Measurements from ENCODE around the gene WSB1. TPM values are rescaled to one million over a fixed set of nuclear protein-coding genes. Genes with fewer than 3 reads are reported as not detected.
"Not testable (repeated sequence)": the region's sequence is repeated elsewhere in the genome, so short reads cannot be mapped to it uniquely, and the experiment has no call there.

WSB1 gene
- total RNA-seq, 1 donor from 2014 or later: 160 TPM

- DNase-seq (ENCODE audit: low spot score): not testable (repeated sequence)
Measured at GRCh38 chr17:27279132-27279531, 14.8 kb upstream of the WSB1 start.

GRCh38 chr17:27280527-27280926 lies 13.4 kb upstream of the WSB1 start:
- DNase-seq (ENCODE audit: low spot score): no peak

- DNase-seq (ENCODE audit: low spot score): no peak
Measured at GRCh38 chr17:27281438-27281837, 12.5 kb upstream of the WSB1 start.

GRCh38 chr17:27282054-27282551 lies 11.8 kb upstream of the WSB1 start:
- no peak for DNase-seq (ENCODE audit: low spot score)

- DNase-seq (ENCODE audit: low spot score): no peak
Measured at GRCh38 chr17:27283060-27283459, 10.9 kb upstream of the WSB1 start.

- DNase-seq (ENCODE audit: low spot score): no peak
Measured at GRCh38 chr17:27283751-27284150, 10.2 kb upstream of the WSB1 start.

GRCh38 chr17:27284811-27285415 lies 9.0 kb upstream of the WSB1 start:
- DNase-seq (ENCODE audit: low spot score): no peak

- no peak for DNase-seq (ENCODE audit: low spot score)
Measured at GRCh38 chr17:27285516-27285915, 8.4 kb upstream of the WSB1 start.

GRCh38 chr17:27288183-27288582 lies 5.7 kb upstream of the WSB1 start:
- DNase-seq (ENCODE audit: low spot score): no peak

GRCh38 chr17:27289856-27290255 lies 4.1 kb upstream of the WSB1 start:
- no peak for DNase-seq (ENCODE audit: low spot score)

GRCh38 chr17:27290916-27291598 lies 2.9 kb upstream of the WSB1 start:
- DNase-seq (ENCODE audit: low spot score): no peak

GRCh38 chr17:27293359-27293897 lies 486 bp upstream of the WSB1 start:
- DNase-seq (ENCODE audit: low spot score): no peak

- DNase-seq (ENCODE audit: low spot score): no peak
Measured at GRCh38 chr17:27294689-27295630, 1.0 kb downstream of the WSB1 start.

GRCh38 chr17:27295945-27296344 lies 2.0 kb downstream of the WSB1 start:
- no peak for DNase-seq (ENCODE audit: low spot score)

GRCh38 chr17:27296428-27296979 lies 2.6 kb downstream of the WSB1 start:
- DNase-seq (ENCODE audit: low spot score): no peak

- no peak for DNase-seq (ENCODE audit: low spot score)
Measured at GRCh38 chr17:27299384-27300049, 5.6 kb downstream of the WSB1 start.

- DNase-seq (ENCODE audit: low spot score): no peak
Measured at GRCh38 chr17:27303734-27304133, 9.8 kb downstream of the WSB1 start.

- no peak for DNase-seq (ENCODE audit: low spot score)
Measured at GRCh38 chr17:27306276-27306835, 12.4 kb downstream of the WSB1 start.

- DNase-seq (ENCODE audit: low spot score): no peak
Measured at GRCh38 chr17:27310565-27311110, 16.7 kb downstream of the WSB1 start.

GRCh38 chr17:27313301-27313700 lies 19.4 kb downstream of the WSB1 start:
- no peak for DNase-seq (ENCODE audit: low spot score)
